ENCODE measurements around the gene RAP1B.

The RAP1B gene

GRCh38 chr12:68612202-68612601 lies 1.5 kb downstream of the RAP1B start:
- DNase-seq, result no peak

- DNase-seq, result no peak
These were observed 2.0 kb downstream of the RAP1B start for GRCh38 chr12:68612697-68613096.

- DNase-seq, result no peak
These were observed 2.7 kb downstream of the RAP1B start for GRCh38 chr12:68613209-68613904.

- DNase-seq, result no peak
These were observed 3.5 kb downstream of the RAP1B start for GRCh38 chr12:68614105-68614679.

GRCh38 chr12:68614769-68615168 lies 4.1 kb downstream of the RAP1B start:
- no peak for DNase-seq

- no peak for DNase-seq
These were observed 6.6 kb downstream of the RAP1B start for GRCh38 chr12:68617160-68617926.

GRCh38 chr12:68619541-68619940 lies 8.8 kb downstream of the RAP1B start:
- DNase-seq, result no peak

- DNase-seq, result no peak
These were observed 10.1 kb downstream of the RAP1B start for GRCh38 chr12:68620519-68621471.

GRCh38 chr12:68621472-68622081 lies 10.9 kb downstream of the RAP1B start:
- no peak for DNase-seq

- DNase-seq, result no peak
These were observed 11.6 kb downstream of the RAP1B start for GRCh38 chr12:68622250-68622649.

- DNase-seq, result no peak
These were observed 12.4 kb downstream of the RAP1B start for GRCh38 chr12:68623059-68623458.

- no peak for DNase-seq
These were observed 13.3 kb downstream of the RAP1B start for GRCh38 chr12:68623984-68624383.

GRCh38 chr12:68624933-68625332 lies 14.2 kb downstream of the RAP1B start:
- no peak for DNase-seq

- no peak for DNase-seq
These were observed 17.1 kb downstream of the RAP1B start for GRCh38 chr12:68627673-68628319.

- no peak for DNase-seq
These were observed 18.0 kb downstream of the RAP1B start for GRCh38 chr12:68628698-68629097.

GRCh38 chr12:68630050-68630449 lies 19.4 kb downstream of the RAP1B start:
- no peak for DNase-seq

GRCh38 chr12:68630598-68630997 lies 19.9 kb downstream of the RAP1B start:
- DNase-seq, result no peak

- no peak for DNase-seq
These were observed 20.5 kb downstream of the RAP1B start for GRCh38 chr12:68631227-68631626.

- DNase-seq, result no peak
These were observed 21.8 kb downstream of the RAP1B start for GRCh38 chr12:68632486-68632885.

GRCh38 chr12:68633614-68634558 lies 23.2 kb downstream of the RAP1B start:
- DNase-seq, result no peak

GRCh38 chr12:68636268-68636667 lies 25.6 kb downstream of the RAP1B start:
- DNase-seq, result no peak
